Adipose tissue (tissue), 3 donors: Measurements from ENCODE around the gene DRD1. TPM values are rescaled to one million over a fixed set of nuclear protein-coding genes. Genes with fewer than 3 reads are reported as not detected.

Source experiments
- H3K27ac ChIP-seq: one replicate; pipeline ENCODE4 v1.5.1; 2013; ENCODE audit warnings: low read depth, low read length
- WGBS, 3 donors: extraction: QIAGEN DNeasy Blood & Tissue Kit; methylation state at CpG; one replicate each; pipeline ENCODE4 v1.1.7; 2013; 5-methylcytosine and 5-hydroxymethylcytosine counted together
- polyA plus RNA-seq, 3 donors: library from polyadenylated mRNA; stranded (reverse); fragments of 200-250 nt; gene quantifications; one replicate each; pipeline ENCODE4 v1.2.3, GENCODE V29; 2013
- donor health status: healthy with polysubstance abuse.
- donor health status: Bipolar disorder and iron deficiency.
- donor health status: healthy.

The DRD1 gene
- polyA plus RNA-seq, 3 donors, result 0.05 to 0.39 (median 0.22) TPM

DNA sequence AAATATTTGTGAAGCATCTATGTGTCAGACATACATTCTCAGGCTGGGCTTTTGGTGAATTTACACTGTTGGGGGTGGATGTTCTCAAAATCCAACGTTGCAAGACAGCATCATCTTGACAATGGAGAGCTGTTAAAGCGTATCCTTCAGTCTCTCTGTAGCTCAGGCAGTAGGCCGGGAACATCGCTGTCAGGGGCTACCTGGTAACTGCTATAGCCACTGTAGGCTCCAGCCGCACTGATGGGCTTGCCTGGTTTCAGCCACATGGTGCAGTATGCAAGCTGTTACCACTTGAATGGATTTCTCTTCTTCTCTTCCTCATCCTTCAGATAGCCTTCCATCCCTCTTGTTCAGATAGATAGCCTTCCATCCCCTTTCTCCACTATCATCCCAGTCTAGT lies 51.7 kb downstream of the DRD1 start:
- H3K27ac ChIP-seq, result no peak overlapping the region
- WGBS, 3 donors, result 80 to 86% (median 82%) methylated on average over 5 of the region's 5 CpGs

DNA sequence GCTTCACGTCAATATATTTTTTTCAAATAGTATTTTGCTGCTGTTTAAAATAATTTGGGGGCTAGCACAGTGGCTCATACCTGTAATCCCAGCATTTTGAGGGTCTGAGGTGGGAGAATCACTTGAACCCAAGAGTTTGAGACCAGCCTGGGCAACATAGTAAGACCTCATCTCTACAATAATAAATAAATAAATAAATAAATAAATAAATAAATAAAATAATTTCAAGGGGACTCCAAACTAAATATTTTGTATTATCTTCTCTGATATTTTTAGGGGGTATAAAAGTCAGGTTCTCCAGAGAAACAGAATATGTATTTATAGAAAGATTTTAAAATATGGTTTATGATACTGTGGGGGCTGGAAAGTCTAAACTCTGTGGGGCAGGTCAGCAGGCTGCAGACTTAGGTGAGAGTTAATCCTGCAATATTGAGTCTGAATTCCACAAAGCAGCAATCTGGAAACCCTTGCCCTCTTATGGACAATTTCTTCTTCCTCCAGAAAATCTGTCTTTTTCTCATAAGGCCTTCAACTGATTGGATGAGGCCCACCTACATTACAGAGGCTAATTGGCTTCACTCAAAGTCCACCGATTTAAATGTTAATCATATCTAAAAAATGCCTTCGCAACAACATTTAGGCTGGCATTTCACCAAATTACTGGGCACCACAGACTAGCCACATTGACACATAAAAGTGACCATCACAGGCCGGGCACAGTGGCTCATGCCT lies 53.5 kb downstream of the DRD1 start:
- no peak overlapping the region for H3K27ac ChIP-seq
- 87 to 93% (median 89%) methylated on average over 4 of the region's 4 CpGs for WGBS, 3 donors

Other genes starting within 250 kb of the DRD1 start
- gene SFXN1, start 34.4 kb upstream of the DRD1 start, polyA plus RNA-seq, result 1 to 10 TPM; 5.9 to 9.8 (median 8.8) TPM
- gene HRH2, start 213.9 kb upstream of the DRD1 start, polyA plus RNA-seq, result 1 to 10 TPM in 2 of 3 donors, under 1 TPM in 1; 0.69 to 7.0 (median 4.7) TPM